GM18526 (cell line): ENCODE results near the gene RECK.

Source experiments
- POLR2A ChIP-seq: IDR thresholded peaks from 3 replicates; pipeline ENCODE4 v1.6.1; 2011; ENCODE audit not compliant: insufficient read length; ENCODE audit errors: extremely low read depth

RECK gene

DNA sequence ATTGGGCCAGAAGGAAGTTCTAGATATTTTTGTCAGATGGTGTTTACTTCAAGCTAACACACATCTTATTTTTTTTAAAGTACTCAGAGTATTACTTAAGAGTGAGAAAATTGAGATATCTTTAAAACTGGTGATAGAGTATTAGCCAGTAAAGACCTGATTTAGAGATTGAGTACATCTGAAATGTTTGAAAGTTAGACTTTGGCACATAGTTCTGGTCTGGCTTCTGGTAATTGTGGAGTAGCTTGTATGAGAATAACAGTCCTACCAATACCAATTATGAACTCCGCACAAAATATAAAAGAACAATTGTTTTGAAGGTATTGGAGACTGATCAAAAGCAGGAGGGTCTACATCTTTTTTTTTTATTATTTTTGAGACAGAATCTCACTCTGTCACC lies 55.3 kb downstream of the RECK start:
- TF ChIP-seq POLR2A = no peak

DNA sequence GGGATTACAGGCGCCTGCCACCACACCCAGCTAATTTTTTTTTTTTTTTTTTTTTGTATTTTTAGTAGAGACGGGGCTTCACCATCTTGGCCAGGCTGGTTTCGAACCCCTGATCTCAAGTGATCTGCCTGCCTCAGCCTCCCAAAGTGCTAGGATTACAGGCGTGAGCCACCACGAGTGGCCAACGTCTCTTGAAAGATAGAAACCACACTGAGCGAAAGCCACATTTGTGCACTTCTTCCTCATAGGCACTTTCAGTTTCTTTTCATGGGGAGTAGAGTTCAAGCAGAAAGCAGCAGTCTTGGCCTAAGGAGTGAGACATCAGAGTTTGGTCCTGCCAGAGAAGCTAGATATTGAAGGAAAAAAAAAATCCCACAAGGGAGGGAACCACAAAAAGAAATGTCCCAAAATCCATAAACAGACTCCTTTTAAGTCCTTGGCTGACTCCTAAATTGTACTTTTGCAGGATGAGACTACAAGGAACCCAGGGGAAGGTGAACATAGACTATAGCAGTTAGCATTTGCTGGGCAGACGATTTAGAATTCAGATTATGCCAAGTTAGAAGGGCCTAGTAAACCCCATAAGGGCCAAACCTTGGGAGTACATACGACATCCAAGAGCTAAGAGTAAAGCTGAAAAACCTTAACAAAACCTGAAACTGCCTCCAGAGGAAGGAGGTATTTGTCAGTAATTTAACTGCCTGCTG lies 55.9 kb downstream of the RECK start:
- no peak for TF ChIP-seq POLR2A

DNA sequence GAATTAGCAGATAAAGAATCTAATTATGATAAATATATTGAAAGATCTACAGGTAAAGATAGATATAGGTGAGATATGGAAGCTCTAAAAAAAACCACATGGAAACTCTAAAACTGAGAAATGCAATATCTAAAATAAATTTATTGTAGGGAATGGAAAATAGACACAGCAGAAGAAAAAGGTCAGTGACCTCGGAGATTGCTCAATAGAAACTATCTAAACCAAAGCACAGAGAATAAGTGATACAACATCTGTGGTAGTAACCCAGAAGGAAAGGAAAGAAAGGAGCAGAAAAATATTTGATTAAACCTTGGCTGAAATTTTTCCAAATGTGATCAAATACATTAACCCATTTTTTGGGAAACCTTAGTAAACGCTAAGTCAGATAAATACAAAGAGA lies 56.7 kb downstream of the RECK start:
- TF ChIP-seq POLR2A = no peak

DNA sequence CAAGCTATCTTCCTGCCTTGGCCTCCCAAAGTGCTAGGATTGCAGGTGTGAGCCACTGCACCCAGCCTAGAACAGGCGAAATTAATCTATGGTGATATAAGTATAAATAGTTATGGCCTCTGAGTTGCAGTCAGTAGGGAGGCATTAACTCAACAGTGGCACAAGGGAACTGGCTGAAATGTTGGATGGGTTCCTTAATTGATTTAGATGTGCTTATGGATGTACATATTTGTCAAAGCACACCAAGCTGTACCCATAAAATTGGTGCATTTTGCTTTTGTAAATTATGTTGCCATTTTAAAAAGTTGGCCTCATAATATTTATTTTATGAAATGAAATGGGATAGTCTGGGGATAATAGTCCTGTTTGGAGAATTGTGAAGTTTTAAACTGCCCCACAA lies 63.0 kb downstream of the RECK start:
- no peak for TF ChIP-seq POLR2A

DNA sequence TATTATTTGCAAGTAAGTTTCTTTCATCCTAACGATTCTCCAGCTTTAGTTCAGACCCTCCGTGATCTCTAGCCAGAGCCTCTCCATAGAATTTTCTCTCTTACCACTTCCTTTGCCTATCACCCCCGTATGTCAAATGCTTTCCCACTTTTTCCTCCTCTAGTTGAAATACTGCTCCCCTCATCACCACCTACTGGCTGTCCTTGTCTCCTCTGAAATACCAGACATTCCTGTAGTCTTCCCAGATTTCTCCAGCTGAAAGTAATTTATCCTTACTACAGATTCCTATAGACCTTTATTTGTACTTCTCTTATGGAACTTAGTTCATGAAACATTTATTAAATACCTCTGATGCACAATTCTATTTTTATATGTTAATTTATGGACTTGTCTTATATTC lies 63.8 kb downstream of the RECK start:
- no peak for TF ChIP-seq POLR2A

DNA sequence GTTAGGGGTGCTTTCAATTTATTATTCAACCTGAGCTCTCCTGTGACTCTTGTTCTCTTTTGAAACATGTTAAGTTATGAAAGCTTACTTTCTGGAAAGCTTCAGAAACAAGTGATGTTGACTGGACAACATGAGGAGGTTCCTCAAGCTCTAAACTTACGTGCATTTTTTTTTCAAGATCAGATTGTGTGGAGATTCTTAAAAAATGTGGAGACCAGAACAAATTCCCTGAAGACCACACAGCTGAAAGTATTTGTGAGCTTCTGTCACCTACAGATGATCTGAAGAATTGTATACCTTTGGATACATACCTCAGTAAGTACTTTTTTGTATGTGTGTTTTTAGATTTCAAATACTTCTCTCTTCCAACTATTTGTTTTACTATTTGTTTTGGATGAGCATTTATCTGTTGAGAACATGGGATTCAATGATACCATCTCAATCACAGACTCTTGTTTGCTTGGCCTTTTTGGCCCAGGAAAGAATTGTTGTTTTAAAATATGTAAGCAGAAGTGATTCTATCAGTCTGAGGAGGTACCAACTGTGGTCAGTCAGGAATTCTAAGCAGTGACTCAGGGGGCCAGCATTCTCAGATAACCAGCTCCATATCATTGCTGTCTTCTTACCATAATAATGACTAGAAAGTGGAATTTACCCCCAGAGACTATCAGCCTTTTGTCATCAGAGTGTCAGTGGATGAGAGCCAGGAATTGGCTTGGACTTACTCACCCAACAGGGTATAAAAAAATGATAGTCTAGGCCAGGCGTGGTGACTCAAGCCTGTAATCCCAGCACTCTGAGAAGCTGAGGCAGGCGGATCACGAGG lies 65.4 kb downstream of the RECK start:
- no peak for TF ChIP-seq POLR2A

DNA sequence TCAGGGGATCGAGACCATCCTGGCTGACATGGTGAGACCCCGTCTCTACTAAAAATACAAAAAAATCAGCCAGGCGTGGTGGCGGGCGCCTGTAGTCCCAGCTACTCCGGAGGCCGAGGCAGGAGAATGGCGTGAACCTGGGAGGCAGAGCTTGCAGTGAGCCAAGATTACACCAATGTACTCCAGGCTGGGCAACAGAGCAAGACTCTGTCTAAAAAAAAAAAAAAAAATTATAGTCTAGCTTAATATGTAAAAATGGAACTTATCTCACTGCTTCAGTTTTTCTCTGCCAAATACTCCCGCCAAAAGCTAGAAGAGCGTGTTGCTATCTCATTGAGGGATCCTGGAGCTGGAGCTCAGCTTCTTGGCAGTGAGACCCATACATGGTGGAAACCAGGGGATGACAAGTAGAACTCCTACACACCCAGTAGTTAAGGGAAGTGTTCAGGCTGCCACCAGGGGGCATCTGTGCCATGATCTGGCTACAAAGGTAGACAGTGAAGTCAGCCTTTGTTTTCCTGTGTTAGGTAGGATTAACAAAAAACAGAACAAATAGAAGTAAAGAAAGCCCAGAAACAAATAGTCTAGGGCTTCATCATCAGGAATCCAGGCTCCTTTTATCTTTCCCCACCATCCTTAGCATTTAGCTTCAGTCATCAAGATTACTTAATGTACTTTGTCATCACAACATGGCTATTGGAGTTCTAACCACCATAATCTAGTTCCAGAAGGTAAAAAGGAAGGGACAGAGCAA lies 66.2 kb downstream of the RECK start:
- TF ChIP-seq POLR2A = no peak

DNA sequence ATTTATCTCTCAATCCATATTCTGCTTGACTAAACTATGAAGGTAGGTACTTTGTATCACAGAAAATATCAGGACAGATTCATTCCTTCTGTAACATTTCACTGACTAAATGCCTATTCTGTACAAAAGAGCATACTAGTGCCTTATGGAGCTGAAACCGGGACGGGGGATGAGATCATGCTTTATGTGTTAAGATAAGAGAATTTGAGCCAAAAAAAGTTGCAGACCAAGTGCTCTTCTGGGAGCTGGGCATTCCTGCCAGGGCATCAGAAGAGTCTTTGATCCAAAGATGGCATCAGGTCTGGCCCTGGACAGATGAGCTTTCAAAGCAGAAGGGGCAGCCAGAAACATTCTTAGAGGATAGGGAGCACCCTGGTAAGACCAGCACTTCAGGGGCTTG lies 72.4 kb downstream of the RECK start:
- no peak for TF ChIP-seq POLR2A

DNA sequence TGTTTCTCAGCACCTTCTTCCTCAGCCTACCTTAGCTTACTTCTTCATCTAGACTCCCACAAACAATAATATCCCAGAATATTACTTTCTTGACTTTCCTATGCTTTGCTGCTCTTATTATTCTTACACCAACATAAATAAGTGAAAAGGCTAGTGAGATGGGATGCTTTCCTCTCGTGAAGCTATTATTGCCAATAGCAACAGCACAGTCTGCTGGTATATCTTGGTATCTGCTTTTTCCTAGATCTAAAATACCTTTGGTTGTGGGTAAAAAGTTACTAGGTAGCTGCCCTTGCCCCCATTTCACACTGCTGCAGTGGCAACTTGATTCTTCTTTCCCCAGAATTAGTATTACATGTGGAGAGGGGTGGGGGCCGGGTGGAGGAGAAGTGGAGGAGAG lies 73.7 kb downstream of the RECK start:
- TF ChIP-seq POLR2A = no peak

DNA sequence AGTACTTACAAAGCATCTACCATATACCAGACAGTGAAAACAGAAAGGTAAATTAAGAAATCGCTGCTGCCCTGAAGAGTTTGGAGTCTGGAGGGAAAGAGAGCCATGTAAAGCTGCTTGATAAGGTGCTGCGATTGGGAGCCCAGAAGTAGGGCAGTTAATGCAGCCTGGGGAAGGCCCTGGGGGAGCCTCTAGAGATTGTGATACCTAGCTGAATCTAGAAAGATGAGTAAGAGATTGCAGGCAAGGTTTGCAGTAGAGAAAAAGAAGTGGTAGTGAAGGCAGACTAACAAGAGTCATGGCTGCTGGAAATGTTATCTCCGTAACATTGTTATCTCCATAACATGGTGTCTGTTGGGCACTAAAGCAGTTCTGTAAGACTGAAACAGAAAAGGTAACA lies 75.8 kb downstream of the RECK start:
- no peak for TF ChIP-seq POLR2A

DNA sequence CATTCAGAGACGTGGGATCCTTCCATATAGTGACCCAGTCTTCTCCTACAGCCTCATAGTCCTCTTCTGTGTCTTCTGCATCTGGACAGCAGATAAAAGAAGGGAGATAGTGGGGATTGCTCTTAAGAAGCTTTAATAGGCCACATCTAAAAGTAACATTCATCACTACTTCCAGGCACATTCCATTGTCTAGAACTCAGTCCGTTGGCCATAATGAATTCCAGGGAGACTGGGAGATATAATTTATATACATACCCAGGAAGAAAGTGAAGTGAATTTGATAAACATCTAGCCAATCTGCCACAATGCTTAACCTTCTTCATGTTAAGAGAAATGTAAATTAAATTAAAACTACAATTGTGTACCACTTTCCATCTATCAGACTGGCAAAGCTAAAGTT lies 77.3 kb downstream of the RECK start:
- TF ChIP-seq POLR2A = no peak

DNA sequence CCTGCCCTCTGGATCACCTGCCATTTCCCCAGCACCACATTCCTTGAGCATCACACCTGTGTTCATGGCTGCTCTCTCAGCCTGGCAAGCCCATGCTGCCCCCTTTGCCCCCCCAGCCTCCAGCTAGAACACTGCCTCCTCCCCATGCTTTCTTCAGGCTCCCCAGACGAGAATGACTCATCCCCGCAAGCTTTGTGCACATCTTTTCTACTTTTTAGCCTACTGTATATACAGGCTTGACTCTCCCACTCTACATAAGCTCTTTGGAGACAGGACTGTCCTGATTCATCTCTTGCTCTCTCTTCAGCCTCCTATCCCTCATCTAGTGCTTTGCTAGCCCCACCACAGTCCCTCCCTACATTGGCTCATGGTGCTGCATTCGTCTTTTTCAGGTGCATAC lies 79.9 kb downstream of the RECK start:
- no peak for TF ChIP-seq POLR2A

DNA sequence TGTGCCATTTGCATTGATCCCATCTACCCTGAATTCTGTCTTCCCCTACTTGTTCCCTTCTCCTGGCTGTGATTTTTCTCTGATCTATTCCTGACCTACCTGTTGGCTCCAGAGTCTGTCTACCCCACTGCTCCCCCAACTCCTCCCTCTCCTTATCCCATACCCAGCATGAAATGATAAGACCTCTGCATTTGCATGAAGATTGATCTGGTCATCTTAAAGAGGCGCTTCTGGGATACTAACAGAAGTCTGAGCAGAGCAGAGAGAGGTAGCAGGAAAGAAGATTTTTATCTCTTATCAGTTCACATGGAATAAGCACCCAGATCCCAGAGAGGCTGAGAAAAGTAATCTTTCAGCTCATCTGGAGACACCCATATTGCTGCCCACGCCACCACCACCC lies 81.5 kb downstream of the RECK start:
- TF ChIP-seq POLR2A = no peak

DNA sequence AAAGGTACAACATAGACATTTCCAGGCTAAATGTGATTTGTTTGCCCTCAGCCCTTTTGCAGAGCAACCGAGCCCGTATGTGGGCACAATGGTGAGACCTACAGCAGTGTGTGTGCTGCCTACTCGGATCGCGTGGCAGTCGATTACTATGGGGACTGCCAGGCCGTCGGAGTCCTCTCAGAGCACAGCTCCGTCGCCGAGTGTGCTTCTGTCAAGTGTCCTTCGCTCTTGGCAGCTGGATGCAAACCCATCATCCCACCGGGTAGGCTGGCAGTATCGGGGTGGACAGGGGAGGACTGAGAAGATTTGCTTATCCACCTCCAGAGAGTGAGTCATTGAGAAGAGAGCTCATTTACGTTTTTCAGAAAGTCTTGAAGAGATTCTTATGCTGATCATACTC lies 82.0 kb downstream of the RECK start:
- TF ChIP-seq POLR2A = no peak

DNA sequence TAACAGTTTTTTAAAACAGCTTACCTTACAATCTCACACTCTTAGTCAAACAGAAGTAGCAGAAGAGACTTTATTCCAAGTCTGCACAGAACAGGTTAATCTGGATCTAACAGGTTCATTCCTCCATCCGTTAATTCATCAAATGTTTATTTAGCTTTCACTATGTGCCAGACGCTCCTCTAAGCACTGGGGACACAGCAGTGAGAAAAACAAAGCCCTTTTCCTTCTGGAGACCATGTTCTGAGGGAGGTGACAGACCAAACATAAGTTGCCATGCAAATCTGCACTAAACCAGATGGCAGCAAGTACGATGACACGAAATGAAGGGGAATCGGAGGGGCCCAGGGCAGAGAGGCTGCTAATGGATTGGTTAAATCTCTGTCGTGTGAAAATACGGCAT lies 82.8 kb downstream of the RECK start:
- TF ChIP-seq POLR2A = no peak

DNA sequence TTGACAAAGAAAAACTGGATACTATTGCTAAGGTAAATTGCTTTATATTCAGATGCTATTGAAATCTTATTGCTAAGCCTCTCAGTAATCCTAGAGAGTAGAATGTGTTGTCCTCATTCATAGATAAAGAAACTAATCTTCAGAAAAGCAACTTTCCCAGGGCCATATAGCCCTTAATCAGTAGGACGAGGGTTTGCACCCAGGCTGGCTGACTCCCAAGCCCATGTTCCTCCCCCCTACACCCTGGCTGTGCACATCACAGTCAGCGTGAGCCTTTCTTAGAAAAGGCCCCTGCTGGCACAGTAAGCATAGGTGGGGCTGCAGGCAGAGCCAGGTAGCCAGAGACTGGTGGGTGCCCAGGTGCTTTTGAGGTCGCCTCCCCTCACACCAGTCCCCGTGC lies 84.0 kb downstream of the RECK start:
- no peak for TF ChIP-seq POLR2A
